Forelimb muscle (tissue), 1 donor: ENCODE data around the gene PCSK7. TPM values are rescaled to one million over a fixed set of nuclear protein-coding genes. Genes with fewer than 3 reads are reported as not detected.
"Not testable (repeated sequence)": the region's sequence is repeated elsewhere in the genome, so short reads cannot be mapped to it uniquely, and the experiment has no call there.

ENCODE experiments used
- DNase-seq: peaks from one replicate; pipeline ENCODE4 v3.0.0-alpha.2; 2013; ENCODE audit warnings: low read depth
- polyA plus RNA-seq: library from polyadenylated mRNA; unstranded; fragments of 120-200 nt; gene quantifications from one replicate; pipeline ENCODE4 v1.2.1, GENCODE V29; 2013; ENCODE audit not compliant: insufficient read length

PCSK7 gene
- polyA plus RNA-seq, 1 donor = 25.4 TPM

DNA sequence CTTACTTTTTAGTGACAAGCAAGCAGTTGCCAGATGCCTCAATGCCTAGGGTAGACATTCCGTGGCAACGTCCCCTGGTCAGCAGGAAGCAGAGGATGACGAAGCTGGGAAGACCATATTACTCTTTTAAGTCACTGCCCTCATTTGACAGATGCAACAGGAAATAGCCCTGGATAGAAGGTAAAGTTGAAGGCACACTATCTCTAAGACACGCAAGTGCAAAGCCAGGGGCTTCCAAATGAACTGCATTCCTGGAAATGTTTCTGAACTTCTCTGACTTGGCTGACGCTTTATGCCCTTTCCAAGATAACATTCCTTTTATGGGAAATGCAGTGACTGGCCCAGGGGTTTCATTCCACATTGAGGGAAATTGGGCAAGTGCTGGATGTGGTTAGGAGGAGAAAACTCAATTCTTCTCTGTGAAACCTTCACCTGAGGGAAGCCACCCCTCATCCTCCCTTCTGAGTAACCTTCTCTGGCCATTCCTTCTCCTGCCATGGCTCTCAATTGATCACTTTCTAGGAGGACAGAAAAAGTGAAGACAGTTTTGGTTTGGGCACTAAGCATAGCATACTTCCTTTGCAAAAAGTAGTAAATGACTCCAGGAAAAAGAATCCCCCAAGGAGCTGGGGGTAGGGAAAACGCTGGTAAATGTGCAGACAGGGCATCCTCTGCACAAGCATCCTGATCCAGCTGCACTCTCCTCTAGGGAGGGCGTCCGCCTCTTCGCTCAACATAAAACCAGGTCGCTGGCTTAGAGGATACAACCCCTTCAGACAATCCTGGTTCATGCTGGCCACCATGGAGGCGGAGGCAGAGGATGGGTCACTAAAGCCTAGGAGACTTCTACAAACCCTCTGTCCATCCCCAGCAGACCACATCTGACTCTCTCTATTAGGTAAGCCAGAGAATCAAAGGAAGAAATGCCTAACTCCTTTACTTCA lies 14.5 kb downstream of the PCSK7 start:
- no peak for DNase-seq

DNA sequence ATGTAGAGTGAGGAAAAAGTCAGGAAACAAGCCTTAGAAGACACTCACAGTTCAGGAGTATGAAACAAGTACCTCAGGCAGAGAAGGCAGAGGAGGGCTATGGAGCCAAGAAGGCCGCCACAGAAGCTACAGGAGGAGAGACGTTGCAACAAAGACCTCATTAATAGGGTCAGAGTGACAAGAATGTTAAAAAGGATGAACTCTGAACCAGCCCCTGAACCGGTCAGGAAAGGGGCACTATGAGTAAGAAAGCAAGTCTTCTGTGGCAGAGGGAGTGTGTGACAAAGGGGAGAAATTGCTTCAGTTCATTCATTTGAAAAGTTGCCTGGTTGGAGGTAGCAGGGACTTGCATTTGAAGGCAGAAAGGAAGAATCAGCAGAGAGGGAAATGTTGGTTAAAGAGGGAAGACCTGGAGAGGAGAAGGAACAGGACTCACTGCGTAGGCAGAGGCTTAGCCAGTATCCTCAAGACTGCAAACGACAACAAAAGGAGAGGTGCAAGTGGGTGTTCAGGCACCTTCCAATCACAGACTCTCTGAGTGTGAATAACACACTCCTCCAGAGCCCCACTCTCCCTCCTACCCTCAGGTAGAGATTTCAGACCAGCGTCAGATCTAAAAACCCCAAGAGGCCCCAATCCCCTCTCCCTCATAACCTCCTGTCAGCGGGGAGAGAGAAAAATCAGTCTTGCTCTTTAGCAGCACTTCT lies 17.3 kb downstream of the PCSK7 start:
- no peak for DNase-seq

DNA sequence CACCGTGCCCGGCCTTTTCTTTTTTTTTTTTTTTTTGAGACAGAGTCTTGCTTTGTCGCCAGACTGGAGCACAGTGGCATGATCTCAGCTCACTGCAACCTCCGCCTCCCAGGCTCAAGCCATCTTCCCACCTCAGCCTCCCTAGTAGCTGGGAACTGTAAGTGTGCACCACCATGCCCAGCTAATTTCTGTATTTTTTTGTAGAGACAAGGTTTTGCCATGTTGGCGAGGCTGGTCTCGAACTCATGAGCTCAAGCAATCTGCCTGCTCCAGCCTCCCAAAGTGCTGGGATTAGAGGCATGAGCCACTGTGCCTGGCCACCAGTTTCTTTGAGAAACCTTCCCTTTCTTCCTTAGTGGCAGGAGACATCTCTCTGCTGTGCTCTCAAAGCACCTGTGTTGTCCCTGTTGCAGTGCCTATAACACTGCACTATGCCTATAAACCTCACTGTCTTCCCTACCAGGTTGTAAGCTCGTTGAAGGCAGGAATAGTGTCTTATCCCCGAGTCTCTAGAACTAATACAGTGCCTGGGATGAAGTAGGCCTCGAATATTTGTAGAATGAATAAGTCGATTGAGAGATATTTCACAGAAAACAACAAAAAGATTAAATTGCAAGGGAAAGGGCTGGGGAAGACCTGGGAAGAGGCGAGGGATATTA lies 19.0 kb downstream of the PCSK7 start:
- DNase-seq = no peak

DNA sequence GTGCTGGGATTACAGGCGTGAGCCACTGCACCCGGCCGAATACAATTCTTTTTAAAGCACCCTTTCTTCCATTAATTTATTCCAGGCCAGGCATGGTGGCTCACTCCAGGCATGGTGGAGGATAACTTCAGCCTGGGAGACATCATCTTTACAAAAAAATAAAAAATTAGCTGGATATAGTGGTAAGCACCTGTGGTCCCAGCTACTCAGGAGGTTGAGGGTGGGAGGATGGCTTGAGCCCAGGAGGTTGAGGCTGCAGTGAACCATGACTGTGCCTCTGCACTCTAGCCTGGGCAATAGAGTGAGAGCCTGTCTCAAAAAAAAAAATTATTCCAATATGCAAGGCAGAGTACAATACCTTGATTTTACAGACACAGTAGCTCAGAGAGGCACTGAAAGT lies 21.3 kb downstream of the PCSK7 start:
- no peak for DNase-seq

DNA sequence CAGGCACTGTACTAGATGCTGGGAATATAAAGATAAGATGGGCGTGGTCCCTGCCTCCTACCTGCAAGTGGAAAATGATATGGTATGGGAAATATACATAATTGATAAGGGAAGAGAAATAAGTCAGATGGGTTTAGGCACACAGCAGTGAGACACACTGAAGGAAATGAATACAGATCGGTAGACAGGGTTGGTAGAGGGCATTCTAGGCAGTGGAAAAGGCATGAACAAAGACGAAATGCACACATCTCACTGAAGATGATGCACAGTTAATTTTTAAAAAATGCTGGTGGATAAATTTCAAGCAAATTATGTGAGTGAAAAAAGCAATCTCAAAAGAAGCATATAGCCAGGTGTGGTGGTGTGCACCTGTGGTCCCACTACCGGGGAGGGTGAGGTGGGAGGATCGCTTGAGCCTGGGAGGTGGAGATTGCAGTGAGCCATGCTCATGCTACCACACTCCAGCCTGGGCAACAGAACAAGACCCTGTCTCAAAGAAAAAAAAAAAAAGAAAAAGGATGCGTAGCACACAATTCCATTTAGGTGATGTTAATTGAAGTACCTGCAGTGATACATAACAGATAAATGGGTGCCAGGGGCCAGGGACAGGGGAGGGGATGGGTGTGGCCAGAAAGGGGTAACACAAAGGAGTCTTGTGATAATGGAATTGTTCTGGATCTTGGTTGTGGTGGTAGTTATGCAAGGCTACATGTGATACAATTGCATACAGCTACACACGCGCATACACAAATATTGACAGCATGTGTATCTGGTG lies 22.3 kb downstream of the PCSK7 start:
- not testable (repeated sequence) for DNase-seq

DNA sequence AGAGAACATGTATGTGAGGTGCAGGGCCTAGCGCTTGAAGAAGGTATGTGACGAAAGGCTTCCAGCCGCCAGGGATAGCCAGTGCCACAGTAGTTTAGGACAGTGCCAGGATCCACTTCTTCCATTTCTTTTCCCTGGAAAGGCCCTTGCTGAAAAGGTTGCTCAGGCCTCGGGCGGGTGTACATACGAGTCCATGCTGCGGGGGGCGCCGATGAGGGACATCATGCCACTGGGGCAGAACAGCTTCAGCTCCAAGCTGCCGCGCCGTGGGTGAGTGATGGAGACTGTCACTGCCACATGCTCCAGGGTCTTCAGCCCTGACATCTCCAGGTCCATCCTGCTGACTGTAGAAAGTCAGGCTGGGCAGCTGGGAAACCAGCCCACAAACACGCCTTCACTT lies 23.2 kb downstream of the PCSK7 start:
- DNase-seq = not testable (repeated sequence)

DNA sequence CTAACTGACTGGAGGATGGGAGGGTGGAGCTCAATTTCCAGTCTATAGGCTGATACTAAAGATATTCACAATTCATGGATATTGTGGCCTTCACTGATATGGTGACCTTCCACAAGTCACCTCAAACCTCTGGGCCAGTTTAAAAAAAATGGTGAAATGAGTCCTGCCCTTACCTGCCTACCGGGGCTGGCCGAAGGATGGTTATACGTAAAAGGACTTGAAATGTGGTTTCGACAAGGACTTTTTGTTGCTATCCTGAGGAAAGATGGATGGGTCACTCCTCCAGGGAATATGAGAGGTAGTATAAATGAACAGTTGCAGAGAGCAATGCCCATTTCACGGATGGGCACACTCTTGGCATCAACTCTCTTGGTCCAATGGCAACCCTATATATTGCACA lies 24.4 kb downstream of the PCSK7 start:
- not testable (repeated sequence) for DNase-seq

DNA sequence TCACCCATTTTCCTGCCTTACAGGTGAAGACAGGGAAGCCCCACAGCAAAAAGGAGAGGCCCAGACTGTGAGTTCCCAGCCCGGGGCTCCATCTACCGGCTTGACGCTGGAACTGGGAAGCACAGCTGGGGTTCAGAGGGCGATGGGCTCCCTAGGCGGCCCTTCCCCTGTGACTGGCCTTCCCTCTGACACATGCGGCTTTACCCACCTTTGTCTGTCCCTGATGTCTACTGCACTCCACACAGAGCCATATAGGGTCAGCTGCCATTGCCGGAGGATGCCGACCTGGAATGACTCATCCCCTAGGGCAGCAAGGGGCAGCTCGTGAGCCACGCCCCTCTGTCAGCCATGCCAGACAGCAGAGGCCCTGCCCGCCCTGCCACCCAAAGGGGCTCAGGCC lies 25.0 kb downstream of the PCSK7 start:
- DNase-seq = not testable (repeated sequence)

DNA sequence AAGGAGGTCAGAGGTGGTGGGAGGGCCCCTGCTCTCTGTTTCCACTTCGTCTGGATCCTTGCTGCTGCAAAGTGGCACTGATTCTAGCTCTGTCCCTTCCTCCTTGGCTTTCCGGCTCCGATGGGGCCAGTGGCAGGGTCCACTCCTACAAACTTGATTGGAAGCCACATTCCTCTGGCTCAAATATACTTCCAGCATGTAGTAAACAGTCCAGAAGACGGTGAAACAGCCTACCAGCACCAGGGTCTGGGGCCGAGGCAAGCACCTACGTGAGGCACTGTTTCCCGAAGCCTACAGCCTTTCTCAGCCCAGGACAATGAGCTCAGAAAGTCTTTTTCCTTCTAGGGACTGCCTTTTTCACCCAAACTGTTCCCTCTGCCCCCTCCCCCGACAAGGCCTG lies 25.8 kb downstream of the PCSK7 start:
- DNase-seq = not testable (repeated sequence)

DNA sequence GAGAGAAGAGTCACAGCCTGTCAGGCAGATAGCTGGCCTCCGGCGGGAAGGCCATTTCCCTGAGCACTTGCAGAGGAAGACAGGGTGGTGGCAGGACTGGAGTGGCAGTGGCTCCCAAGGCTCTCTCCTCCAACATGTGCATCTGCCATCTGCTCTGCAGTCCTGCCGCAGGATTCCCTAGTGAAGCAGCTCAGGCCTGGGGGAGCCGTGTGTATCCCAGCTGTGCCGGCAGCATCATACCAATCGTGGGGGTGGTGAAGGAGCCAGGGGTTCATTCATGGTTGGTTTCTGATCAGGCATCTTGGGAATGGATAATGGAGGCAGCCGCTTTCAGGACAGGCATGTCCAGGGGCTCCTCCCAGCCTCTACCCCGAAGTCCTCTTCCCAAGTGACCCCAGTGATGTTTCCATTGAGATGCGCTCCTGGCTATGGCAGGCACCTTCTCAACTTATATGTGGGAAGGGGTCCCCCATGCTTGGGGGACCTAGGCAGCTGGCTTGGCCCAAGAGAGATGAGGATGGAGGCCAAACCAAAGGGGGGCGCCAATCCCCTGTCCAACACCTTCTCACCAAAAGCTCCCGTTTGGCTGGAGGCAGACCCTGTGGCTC lies 26.6 kb downstream of the PCSK7 start:
- no peak for DNase-seq

DNA sequence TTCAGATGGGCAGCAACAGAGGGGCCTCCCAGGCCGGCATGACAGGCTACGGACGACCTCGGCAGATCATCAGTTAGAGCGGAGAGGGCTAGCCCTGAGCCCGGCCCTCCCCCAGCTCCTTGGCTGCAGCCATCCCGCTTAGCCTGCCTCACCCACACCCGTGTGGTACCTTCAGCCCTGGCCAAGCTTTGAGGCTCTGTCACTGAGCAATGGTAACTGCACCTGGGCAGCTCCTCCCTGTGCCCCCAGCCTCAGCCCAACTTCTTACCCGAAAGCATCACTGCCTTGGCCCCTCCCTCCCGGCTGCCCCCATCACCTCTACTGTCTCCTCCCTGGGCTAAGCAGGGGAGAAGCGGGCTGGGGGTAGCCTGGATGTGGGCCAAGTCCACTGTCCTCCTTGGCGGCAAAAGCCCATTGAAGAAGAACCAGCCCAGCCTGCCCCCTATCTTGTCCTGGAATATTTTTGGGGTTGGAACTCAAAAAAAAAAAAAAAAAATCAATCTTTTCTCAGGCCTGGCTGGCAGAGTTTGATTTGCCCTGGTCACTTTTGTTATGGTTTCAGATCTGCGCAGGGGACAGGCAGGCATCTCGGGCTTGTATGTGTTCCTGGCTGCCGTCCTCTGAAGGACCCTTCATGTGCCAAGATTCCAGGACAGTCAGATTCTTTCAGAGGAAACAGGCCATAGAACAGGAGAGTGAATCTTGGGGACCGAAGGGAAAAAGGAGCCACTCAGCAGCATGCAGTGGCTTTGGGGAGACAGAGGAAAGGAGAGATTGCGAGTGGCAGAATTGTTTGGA lies 27.4 kb downstream of the PCSK7 start:
- DNase-seq = no peak

DNA sequence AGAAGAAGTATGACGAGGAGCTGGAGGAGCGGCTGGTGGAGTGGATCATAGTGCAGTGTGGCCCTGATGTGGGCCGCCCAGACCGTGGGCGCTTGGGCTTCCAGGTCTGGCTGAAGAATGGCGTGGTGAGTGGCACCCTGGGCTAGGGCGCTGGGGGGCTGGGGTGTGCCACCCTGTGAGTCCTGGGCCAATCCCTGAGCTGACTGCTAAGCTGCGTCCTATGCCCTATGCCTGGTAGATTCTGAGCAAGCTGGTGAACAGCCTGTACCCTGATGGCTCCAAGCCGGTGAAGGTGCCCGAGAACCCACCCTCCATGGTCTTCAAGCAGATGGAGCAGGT lies 28.8 kb downstream of the PCSK7 start:
- no peak for DNase-seq

DNA sequence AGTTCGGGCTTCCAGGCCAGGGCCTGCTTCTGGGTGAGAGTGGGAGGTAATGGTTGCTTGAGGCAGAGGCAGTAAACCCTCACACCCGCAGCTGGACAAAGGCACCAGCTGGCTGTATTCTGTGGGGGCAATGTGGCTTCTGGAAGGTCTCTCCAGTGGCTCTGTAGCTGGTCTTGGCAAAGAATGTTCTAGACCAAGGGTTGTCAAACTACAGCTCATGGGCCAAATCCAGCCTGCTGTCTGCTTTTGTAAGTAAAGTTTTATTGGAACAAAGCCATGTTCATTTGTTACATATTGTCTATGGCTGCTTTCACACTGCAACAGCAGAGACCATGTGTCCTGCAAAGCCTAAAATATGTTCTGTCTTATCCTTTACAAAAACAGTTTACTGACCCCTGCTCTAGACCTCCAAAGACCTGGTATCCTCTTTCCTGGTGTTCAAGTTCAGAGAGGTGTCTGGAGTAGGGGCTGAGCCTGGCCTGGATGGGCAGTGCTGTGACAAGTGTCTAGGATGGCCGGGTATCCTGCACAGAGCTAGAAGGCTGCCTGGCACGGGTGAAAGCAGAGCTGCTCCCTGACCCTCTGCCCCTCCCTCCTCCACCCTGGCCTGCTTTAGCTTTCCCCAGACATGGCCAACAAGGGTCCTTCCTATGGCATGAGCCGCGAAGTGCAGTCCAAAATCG lies 29.3 kb downstream of the PCSK7 start:
- no peak for DNase-seq

DNA sequence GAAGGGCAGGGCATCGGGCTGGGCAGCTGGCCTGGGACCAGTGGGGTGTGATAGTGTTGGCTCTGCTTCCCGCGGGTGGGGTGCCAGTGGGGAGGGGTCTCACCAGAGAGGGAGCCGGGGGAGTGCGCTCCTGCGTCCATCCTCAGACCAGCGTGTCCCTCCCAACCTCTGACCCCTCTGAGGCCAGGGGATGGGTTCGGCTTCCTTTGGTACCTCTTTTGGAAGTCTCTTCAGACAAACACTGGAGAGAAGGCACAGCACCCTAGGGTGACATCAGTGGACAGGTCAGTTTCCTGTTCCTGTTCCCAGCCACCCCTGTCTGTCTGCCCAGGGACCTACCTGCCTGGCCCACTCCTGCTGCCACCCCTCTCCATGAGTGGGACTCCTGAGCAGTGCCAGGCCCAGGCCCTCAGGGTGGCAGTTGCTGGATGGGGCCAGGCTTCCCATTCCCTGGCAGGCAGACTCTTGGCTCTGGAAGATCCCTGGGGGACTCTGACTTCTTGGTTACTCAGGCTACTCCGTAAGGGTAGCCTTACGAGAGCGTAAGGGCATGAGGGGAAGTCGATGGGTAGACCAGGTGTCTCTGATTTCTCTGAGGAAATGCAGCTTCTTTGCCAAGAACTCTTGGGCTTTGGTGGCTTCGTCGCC lies 30.1 kb downstream of the PCSK7 start:
- DNase-seq = no peak

DNA sequence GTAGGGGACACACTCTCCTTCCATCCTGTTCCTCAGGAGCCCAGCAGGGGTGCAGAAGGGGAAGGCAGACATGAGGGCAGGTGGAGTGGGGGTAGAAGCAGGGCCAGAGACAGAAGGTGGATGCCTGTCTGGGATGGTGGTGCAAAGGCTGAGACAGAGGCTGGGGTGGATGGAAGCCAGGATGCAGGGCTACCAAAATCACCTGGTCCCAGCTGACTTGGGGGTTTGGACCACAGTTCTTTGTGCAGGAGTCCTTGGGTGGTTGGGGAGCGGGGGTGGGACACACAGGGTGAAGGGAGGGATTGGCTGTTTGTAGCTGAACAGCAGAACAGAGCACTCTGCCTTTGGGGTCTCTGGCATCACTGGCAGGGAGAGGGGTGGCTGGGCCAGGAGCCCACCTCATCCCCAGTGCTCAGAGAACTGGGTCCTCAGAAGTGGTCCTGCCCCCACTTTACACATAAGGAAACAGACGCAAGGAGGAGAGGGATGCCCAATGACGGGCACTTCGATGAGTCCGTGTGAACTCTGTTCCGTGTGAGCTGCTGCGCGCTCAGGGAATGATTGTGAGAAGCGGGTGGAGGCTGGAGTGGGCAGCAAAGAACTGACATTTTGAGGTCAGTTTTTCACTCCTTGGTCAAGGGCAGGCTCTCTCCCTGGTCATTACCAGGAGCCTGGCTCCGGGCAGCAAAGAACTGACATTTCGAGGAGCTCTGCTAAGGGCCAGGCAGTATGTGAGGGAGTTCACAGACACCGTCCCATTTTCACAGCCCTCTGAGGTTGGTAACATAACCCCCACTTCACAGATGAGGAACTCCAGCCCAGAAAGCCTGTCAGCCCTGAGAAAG lies 30.8 kb downstream of the PCSK7 start:
- DNase-seq = no peak

DNA sequence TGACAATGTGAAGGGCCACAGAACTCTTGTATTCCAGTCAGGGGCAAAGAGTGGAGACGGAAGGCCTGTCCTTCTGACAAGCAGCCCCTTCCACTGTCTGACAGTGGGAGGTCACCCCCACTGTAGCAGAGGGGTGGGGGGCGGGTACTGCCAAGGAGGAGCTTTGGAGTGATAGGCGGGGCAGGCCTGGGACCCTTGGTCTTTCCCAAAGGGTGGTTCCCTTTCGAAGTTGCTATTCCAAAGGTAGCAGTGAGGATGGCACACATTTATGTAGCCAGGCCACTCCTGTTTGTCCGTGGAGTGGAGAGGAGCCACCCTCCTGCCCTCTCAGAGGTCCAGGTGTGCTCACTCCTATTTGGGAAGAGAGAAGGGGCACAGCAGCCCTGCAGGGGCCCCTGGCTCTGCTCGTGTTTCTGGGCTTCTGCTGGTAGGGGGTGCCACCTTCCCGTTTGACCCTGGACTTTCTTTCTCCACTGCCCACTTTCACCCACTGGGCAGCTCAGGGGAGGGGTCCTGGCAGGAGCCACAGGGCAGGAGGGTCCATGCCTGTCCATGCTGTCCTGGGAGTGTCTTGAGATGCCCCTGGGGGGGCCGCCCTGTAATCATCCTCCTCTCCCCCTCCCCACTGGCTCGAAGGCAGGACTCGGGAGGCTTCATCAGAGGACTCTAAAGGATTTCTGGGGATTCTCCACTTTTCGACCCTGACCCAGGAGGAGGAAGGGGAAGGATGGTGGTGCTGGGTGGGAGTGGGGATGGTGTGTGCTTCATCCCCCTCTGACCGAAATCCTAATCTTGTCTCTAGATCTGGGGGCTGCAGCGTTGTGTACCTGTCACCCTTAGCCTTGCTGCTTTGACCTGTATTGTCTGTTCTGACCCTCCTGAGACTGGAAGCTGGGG lies 31.7 kb downstream of the PCSK7 start:
- no peak for DNase-seq
